Muscle layer of colon (tissue), 2 donors: Measurements from ENCODE around the gene SEPHS1.
A peak's percentile ranks its signal among the peaks of the same experiment; 100 is the strongest.

Experiments
- H3K27ac ChIP-seq: one replicate; pipeline ENCODE4 v1.7.0; 2013; ENCODE audit warnings: low read depth, mild to moderate bottlenecking, low read length, moderate library complexity
- H3K27me3 ChIP-seq, 2 donors: one replicate each; pipeline ENCODE4 v1.7.0; 2013; ENCODE audit warnings: low read length in 2 of 2, mild to moderate bottlenecking in 2 of 2; ENCODE audit not compliant: insufficient read depth in 2 of 2, control insufficient read depth in 1 of 2
- H3K36me3 ChIP-seq: one replicate; pipeline ENCODE4 v1.7.0; 2013; ENCODE audit warnings: mild to moderate bottlenecking, low read length; ENCODE audit not compliant: insufficient read depth
- H3K4me1 ChIP-seq: one replicate; pipeline ENCODE4 v1.7.0; 2013; ENCODE audit warnings: mild to moderate bottlenecking, low read length; ENCODE audit not compliant: insufficient read depth
- H3K4me3 ChIP-seq, 2 donors: one replicate each; pipeline ENCODE4 v1.7.0; 2013; ENCODE audit warnings: low read length in 2 of 2, low read depth in 1 of 2, mild to moderate bottlenecking in 1 of 2, moderate library complexity in 1 of 2
- H3K9ac ChIP-seq: one replicate; pipeline ENCODE4 v1.7.0; 2013; ENCODE audit warnings: low read length
- H3K9me3 ChIP-seq: one replicate; pipeline ENCODE4 v1.7.0; 2013; ENCODE audit warnings: mild to moderate bottlenecking, low read length
- donor health status: abdominal sarcoma.
- donor health status: Adenocarcinoma of cecum.

The SEPHS1 gene

DNA sequence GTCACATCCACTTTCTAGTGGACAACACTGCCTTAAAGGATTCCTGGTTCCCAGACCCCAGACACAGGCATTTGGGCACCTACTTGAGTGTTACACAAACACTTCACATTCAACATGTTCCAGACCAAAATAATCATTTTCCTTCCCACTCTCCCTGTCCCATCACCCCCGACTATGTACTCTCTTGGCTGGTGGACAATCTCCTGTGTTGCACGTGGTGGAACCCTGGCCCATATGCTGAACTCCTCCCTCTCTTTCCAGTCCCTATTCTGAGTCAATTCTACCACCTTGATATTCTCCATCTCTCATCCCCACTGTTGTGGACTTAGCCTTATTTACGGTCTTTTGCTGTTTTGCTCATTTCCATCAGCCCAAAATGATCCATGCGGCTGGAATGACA lies 8.3 kb upstream of the SEPHS1 start:
- H3K36me3 ChIP-seq = no peaks in the 10 kb centered on the region
- no peak overlapping the region for H3K27ac ChIP-seq

DNA sequence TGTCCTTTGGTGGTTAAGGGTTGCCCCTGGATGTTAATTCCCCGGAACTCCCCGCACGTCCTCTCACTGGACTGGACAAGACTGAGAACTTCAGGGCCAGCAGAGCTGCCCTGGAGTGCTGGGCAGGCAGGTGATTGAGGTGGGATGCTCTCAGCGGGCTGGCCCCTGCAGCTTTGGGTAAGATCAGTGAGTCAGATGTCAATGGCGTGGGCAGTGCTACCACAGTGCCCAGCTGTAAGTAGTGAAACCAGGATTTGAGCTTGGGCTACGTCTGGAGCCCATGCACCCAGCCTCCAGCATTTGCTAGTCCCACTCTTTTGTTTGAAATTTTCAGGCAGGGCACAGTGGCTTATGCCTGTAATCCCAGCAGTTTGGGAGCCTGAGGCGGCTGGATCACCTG lies 6.7 kb upstream of the SEPHS1 start:
- no peak overlapping the region for H3K4me3 ChIP-seq
- no peaks in the 10 kb centered on the region for H3K36me3 ChIP-seq

More for the DNA sequence above, 8.3 kb upstream of the SEPHS1 start:
- Histone ChIP-seq H3K9me3 (no peaks in the 10 kb centered on the region), H3K27me3 (peaks cover 13 to 16% of the 10 kb centered on the region in 2 donors), H3K9ac (no peak overlapping the region), H3K4me1 (no peaks in the 10 kb centered on the region), H3K4me3 (no peak overlapping the region)

DNA sequence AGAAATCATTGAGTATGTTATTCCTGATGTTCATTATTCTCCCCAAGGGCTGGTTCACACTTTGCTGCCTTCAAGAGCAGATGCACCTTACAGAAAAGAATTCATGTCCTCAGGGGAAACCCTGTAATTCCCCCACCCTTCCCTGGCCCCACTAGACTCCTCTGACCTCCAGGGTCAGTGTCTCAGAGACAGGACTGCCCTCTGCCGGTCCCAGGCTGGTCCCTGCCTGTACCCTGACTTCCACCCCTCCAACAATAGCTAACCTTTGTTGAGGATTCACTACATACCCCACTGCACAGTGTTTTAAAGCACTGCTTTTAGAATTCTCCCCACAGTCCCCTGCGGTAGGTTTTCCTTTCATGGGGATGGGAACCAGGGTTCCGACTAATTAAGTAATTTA lies 4.4 kb upstream of the SEPHS1 start:
- Histone ChIP-seq H3K4me1 (peaks cover 10% of the 10 kb centered on the region), H3K27ac (no peak overlapping the region), H3K36me3 (no peaks in the 10 kb centered on the region), H3K27me3 (peaks cover 15 to 16% of the 10 kb centered on the region in 2 donors), H3K9ac (no peak overlapping the region), H3K9me3 (no peaks in the 10 kb centered on the region), H3K4me3 (no peak overlapping the region)

More for the DNA sequence above, 6.7 kb upstream of the SEPHS1 start:
- Histone ChIP-seq H3K9me3 (no peaks in the 10 kb centered on the region), H3K4me1 (peaks cover 5% of the 10 kb centered on the region), H3K27me3 (peaks cover 15 to 16% of the 10 kb centered on the region in 2 donors), H3K9ac (no peak overlapping the region), H3K27ac (no peak overlapping the region)

DNA sequence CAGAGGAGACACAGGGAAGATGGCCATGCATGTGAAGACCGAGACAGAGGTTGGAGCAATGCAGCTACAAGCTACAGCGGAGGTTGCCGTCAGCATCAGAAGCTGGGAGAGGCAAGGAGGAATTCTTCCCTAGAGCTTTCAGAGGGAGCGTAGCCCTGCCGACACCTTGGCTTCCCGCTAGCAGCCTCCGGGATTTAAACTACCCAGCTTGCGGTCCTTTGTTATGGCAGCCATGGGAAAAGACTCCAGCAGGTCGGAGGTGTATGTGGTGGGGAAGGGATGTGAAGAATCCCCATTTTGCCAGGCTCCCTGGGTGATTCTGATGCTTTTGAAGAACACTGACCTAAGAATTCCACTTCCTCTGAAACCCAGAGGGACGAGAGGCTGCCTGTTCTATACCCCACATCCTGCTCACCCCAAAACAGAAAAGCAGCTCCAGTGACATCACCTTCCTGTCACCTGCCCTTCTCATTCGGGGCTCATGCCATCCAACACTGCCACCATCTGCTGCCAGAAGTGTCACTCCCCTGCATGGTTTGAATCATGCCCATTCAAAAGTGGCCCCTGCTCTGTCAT lies 3.3 kb upstream of the SEPHS1 start:
- Histone ChIP-seq H3K4me1 (peaks cover 10% of the 10 kb centered on the region), H3K36me3 (no peaks in the 10 kb centered on the region), H3K27ac (no peak overlapping the region), H3K27me3 (peaks cover 15 to 16% of the 10 kb centered on the region in 2 donors), H3K9ac (no peak overlapping the region), H3K9me3 (no peaks in the 10 kb centered on the region), H3K4me3 (no peak overlapping the region)

DNA sequence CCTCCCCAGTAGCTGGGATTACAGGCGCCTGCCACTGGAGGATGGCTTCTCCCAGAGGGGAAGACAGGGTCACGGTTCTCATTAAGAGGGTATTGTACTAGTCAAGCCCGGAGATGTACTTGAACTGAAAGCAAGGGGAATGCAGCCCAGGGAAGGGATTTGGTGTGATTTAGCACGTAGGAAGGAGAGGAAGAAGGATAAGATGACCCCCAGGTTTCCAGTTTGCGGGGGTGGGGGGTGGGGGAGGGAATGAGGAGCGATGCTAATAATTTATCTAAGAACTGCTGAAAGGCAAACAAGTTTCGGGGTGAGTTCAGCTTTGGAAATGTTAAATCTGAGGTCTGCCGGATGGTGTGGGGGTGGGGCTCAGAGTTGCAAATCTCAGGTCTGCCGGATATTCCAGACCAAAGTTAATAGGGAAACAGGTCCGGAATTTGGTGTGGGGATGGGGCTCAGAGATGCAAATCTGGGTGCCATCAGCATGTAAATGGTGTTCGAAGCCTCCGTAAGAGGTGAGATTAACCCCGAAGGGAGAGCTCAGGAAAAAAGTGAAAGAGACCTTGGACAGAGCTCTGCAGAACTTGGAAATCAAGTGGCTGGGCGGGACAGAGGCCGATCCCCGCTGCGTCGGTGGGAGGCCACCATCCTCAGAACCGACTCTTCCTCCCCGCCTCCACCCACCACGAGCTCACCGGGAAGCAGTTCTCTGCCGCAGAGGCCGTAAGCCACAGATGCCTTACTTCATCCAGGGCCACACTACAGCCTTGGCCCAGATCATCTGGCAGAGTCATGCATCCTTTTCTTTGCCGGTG lies 1.6 kb upstream of the SEPHS1 start:
- Histone ChIP-seq H3K36me3 (no peaks in the 10 kb centered on the region), H3K9ac (peak overlapping the region; percentile 34), H3K27ac (peak overlapping the region; percentile 53), H3K4me1 (peaks cover 20% of the 10 kb centered on the region), H3K9me3 (no peaks in the 10 kb centered on the region), H3K4me3 (peak overlapping the region; percentile 52 to 90), H3K27me3 (peaks cover 13 to 15% of the 10 kb centered on the region in 2 donors)

DNA sequence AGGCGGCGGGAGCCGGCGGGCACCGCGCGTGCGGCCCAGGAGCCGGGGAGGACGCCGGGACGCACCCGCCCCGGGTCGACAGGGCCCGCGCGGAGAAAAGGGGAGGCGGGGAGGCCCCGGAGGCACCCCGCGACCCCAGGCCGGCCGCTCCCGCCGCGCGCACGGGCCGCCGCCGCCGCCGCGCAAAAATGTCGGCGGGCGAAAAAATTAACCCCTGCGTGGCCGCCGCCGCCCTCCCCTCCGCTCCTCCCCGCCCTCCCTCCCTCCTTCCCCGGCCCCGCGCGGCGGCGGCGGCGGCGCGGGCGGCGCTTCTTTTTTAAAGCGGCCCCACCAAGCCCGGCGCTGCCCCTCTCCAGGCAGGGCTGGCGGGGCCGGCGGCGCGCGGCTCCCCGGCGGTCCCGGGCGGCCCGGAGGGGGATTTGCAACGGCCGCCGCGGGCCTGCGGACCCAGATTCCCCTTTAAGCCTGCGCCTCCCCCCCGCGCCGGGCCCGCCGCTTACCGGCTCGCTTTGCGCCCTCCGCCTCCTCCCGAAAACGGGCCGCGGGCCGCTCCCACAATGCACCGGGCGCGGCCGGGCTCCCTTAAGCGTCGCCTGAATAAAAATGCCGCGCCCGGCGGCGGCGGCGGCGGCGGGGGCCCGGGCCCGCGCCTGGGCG lies 465 bp downstream of the SEPHS1 start:
- peaks cover 20% of the 10 kb centered on the region for H3K4me1 ChIP-seq
- peak overlapping the region; percentile 70 for H3K27ac ChIP-seq
- peaks cover 5 to 9% of the 10 kb centered on the region in 2 donors for H3K27me3 ChIP-seq
- no peaks in the 10 kb centered on the region for H3K36me3 ChIP-seq
- no peaks in the 10 kb centered on the region for H3K9me3 ChIP-seq
- peak overlapping the region in 1 of 2 donors; percentile 13 for H3K4me3 ChIP-seq
- H3K9ac ChIP-seq = no peak overlapping the region

DNA sequence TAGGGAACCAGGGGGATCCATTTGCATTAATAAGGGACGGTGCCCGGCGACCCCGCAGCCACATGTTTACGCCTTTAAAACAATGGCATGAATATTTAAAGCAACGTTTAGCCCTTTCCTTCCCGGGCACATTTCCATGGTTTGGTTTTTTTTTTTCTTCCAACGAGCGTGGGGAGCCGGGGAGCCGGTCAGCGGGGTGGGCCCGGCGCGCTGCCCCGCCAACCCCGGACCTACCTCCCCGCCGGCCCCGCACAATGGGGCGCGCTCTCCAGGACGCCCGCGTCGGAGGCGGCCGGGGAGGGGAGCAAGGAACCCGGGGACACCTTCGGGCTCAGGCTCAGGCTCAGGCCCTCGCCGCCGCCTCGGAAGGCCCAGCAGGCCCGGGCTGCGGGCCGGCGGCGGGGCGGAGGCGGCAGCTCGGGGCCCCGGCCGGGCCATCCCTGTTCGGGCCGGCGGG lies 1.0 kb downstream of the SEPHS1 start:
- Histone ChIP-seq H3K27me3 (peaks cover 0 to 6% of the 10 kb centered on the region in 2 donors), H3K9ac (peak overlapping the region; percentile 82), H3K27ac (peak overlapping the region; percentile 96), H3K4me3 (peak overlapping the region; percentile 71 to 78), H3K36me3 (no peaks in the 10 kb centered on the region), H3K9me3 (no peaks in the 10 kb centered on the region), H3K4me1 (peaks cover 20% of the 10 kb centered on the region)

DNA sequence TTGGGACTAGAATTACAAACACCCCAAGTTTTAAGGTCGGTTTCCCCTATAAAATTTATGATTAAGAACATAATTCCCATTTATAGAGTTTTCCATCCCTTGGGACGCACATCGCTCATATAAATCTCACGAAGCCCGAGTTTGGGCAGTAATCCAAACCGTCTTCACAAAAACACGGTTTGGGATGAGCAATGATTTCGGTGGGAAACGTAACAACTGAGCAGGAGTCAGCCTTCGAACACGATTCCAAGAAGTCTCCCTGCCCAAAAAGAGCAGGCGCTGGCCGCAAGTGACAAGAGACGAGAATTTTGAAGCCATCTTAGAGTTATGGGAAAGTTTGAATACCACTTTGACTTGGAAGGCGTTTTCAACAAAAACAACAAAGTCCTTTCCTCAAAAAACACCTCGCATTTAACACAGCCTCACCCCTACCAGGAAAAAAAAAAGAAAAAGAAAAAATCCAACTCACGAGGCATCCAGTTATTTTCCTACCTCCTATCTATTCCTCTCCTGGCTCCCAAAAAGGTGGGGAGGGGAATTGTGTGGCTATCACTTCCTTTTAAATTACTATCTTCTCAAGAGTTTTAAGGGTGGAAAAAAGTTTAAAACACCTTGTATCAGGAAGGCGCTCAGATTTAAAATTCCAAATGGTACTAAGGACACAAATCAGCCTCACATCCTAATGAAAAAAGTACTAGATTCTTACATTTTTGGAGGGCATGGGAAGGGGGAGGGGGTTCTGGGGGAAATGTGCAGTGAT lies 1.6 kb downstream of the SEPHS1 start:
- Histone ChIP-seq H3K9ac (peak overlapping the region; percentile 82), H3K36me3 (no peaks in the 10 kb centered on the region), H3K27me3 (peaks cover 0 to 2% of the 10 kb centered on the region in 2 donors), H3K9me3 (no peaks in the 10 kb centered on the region), H3K4me1 (peaks cover 20% of the 10 kb centered on the region), H3K27ac (peak overlapping the region; percentile 96), H3K4me3 (peak overlapping the region; percentile 71 to 78)

DNA sequence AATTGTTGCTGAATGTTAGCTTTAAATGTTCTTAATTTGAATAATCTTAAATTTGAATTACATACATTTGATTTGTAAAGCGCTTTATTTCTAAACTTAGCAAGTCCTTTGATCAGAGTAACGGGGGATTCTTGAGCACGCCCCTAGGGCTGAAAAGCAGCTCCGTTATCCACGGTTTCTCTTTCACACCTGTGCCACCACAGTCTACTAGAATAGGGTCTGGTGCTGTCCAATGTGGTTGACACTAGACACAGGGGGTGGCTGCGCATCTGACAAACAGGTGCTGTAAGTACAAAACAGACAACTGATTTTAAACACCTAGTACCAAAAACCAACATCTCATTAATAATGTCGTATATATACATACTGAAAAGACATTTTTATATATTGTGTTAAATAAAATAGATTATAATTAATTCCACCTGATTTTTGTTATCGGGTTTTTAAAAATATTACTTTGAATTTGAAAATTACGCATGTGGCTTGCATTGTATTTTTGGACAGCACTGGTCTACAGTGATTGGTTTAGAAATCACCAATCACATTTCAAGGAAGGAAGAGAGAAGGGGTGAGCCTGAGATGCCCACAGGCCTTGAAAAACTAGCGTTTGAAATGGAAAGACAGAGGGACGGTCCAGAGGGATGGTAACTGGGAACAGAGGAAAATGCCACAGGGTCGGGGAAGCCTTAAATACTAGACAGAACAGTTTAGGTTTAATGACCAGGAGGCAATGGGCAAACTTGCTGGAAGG lies 7.3 kb downstream of the SEPHS1 start:
- Histone ChIP-seq H3K27ac (no peak overlapping the region), H3K27me3 (no peaks in the 10 kb centered on the region), H3K4me1 (peaks cover 28% of the 10 kb centered on the region), H3K4me3 (no peak overlapping the region), H3K9me3 (no peaks in the 10 kb centered on the region), H3K9ac (no peak overlapping the region), H3K36me3 (peaks cover 6% of the 10 kb centered on the region)

DNA sequence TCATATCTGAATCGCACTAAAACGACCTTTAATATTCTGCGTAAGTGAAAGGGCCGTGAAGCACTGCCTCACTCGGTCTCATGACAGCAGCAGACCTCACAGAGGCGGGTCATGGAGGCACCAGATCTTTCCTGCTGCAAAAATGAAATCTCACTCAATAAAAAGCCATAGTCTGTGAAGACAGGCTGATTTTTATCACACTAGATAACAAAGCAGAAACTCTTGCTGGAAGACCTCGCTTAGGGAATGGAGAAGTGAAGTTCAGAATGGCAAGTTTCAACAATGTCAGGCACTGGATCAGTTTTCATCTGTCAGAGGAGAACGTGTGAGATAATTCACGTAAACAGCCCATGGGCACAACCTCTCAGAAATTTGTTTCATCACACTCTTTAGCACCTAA lies 8.0 kb downstream of the SEPHS1 start:
- no peak overlapping the region for H3K4me3 ChIP-seq
- H3K27me3 ChIP-seq = no peaks in the 10 kb centered on the region
- no peak overlapping the region for H3K27ac ChIP-seq
- no peak overlapping the region for H3K9ac ChIP-seq
- peaks cover 21% of the 10 kb centered on the region for H3K4me1 ChIP-seq
- H3K9me3 ChIP-seq = no peaks in the 10 kb centered on the region
- H3K36me3 ChIP-seq = peaks cover 8% of the 10 kb centered on the region
